GM13976 (cell line): ENCODE data around the gene OTUD1.

Source experiments
- DNase-seq: peaks from one replicate; pipeline ENCODE4 v3.0.0; 2012; ENCODE audit warnings: low spot score
- in situ Hi-C: fragments of 300-500 bp; cut with MboI; formaldehyde crosslinking; loops from one replicate; pipeline ENCODE4 v1.12.0; 2022; ENCODE audit warnings: low sequenced_read_pairs, mixed read lengths, inconsistent platforms; ENCODE audit not compliant: unreplicated experiment
- TF ChIP-seq, protein P1 (sequence below): IDR thresholded peaks from 2 replicates; pipeline ENCODE4 v1.5.1; 2012; ENCODE audit warnings: borderline replicate concordance, mild to moderate bottlenecking; ENCODE audit not compliant: insufficient read depth; ENCODE audit errors: extremely low read depth, missing control alignments, control extremely low read depth

OTUD1 gene

DNA sequence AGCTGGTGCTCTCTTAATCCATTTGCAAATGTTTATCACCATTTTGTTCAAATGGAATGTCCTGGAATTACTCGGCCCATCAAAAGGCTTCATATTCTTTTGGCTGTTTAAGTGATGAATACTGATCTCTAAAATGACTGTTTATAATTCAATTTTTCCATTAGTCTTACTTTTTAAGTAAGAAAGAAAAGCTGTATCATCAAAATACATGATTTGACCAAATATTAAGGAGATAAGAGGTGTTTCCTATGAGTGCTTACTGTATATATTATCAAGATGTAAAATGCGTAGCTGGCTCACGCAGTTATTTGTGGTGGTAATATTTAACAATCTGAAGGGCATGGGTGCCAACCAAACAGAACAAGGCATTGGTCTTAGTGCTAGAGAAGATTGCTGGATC lies 51.2 kb downstream of the OTUD1 start:
- in situ Hi-C loops: no loop called here
- TF ChIP-seq, protein P1, sequence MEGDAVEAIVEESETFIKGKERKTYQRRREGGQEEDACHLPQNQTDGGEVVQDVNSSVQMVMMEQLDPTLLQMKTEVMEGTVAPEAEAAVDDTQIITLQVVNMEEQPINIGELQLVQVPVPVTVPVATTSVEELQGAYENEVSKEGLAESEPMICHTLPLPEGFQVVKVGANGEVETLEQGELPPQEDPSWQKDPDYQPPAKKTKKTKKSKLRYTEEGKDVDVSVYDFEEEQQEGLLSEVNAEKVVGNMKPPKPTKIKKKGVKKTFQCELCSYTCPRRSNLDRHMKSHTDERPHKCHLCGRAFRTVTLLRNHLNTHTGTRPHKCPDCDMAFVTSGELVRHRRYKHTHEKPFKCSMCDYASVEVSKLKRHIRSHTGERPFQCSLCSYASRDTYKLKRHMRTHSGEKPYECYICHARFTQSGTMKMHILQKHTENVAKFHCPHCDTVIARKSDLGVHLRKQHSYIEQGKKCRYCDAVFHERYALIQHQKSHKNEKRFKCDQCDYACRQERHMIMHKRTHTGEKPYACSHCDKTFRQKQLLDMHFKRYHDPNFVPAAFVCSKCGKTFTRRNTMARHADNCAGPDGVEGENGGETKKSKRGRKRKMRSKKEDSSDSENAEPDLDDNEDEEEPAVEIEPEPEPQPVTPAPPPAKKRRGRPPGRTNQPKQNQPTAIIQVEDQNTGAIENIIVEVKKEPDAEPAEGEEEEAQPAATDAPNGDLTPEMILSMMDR: no peak

More for the DNA sequence above, 51.2 kb downstream of the OTUD1 start:
- no peak for DNase-seq
